Measurements from ENCODE around the gene ART1.

Gene ART1

DNA sequence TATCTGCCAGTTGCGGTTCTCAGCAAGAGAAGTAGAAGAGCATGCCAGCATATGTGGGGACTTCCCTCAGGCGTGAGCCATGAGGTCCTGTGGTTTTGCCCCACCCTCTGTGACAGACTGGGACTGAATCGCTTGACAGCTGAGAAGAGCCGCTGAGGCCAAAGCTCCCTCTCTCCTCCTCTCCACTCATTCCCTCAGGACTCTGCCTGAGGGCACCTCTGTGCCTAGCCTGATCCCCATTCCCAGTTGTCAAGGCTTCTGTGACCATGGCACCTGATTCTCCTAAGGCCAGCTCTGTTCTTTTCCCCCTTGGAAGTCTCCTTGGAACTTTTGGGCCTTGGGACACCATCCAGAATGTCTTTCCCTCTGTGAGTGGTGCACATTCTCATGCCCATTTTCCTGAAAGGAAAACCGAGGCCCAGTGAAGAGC, 30.2 kb upstream of the ART1 start:
- no peaks in the 10 kb centered on the region for H3K9me3 ChIP-seq (ENCODE audit: control insufficient read depth, insufficient read depth, low read length)
- no peaks in the 10 kb centered on the region for H3F3A ChIP-seq (ENCODE audit: control insufficient read depth, insufficient read depth)
- no peak overlapping the region for H3K4me3 ChIP-seq (ENCODE audit: low read length)
- TF ChIP-seq, protein P1, sequence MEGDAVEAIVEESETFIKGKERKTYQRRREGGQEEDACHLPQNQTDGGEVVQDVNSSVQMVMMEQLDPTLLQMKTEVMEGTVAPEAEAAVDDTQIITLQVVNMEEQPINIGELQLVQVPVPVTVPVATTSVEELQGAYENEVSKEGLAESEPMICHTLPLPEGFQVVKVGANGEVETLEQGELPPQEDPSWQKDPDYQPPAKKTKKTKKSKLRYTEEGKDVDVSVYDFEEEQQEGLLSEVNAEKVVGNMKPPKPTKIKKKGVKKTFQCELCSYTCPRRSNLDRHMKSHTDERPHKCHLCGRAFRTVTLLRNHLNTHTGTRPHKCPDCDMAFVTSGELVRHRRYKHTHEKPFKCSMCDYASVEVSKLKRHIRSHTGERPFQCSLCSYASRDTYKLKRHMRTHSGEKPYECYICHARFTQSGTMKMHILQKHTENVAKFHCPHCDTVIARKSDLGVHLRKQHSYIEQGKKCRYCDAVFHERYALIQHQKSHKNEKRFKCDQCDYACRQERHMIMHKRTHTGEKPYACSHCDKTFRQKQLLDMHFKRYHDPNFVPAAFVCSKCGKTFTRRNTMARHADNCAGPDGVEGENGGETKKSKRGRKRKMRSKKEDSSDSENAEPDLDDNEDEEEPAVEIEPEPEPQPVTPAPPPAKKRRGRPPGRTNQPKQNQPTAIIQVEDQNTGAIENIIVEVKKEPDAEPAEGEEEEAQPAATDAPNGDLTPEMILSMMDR (IDR thresholded peaks at IDR 0.05; ENCODE audit: low read depth, low read length, poor library complexity, severe bottlenecking): no peak
- no peak for TF ChIP-seq EZH2phosphoT487 (IDR thresholded peaks at IDR 0.05; ENCODE audit: borderline replicate concordance, low read length)
- H3K4me2 ChIP-seq (ENCODE audit: low read length): no peak overlapping the region
- no peaks in the 10 kb centered on the region; the same call in 1 of the 2 replicates for H3K27me3 ChIP-seq (ENCODE audit: control insufficient read depth, low read length)
- no peaks in the 10 kb centered on the region for H3K36me3 ChIP-seq (ENCODE audit: control insufficient read depth, low read length)
- H4K20me1 ChIP-seq (ENCODE audit: control insufficient read depth, insufficient read depth, low read depth, low read length): no peaks in the 10 kb centered on the region
- H3K79me2 ChIP-seq (ENCODE audit: control insufficient read depth, low read length): no peaks in the 10 kb centered on the region
- no peak overlapping the region for H3K27ac ChIP-seq (ENCODE audit: low read depth, low read length)
- no peaks in the 10 kb centered on the region for H3K9me2 ChIP-seq (replicated peaks; ENCODE audit: control insufficient read depth, low read length)
- H3K4me1 ChIP-seq (ENCODE audit: control insufficient read depth, low read length): no peaks in the 10 kb centered on the region

DNA sequence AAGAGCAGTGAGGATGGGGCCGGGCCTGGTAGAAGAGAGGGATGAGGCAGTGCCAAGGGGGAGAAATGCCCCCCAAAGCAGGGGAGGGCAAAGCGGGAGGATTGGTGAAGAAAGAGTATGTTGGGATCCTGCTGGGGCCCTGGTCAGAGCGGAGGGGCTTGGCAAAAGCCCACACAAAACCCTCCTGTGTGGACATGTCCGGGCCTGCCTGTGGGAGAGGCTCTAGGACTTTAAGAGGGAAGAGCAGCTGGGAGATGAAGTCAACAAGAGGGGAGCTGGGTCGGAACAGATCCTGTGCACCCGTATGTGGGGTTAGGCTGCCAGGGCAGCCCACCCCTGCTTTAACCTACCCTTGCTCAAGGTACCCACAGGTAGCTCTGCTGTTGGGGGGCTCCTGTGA, 28.9 kb upstream of the ART1 start:
- Histone ChIP-seq H3K9me2 (replicated peaks; ENCODE audit: control insufficient read depth, low read length) (no peaks in the 10 kb centered on the region), H3K4me3 (ENCODE audit: low read length) (no peak overlapping the region), H3F3A (ENCODE audit: control insufficient read depth, insufficient read depth) (no peaks in the 10 kb centered on the region), H3K4me1 (ENCODE audit: control insufficient read depth, low read length) (no peaks in the 10 kb centered on the region), H3K27me3 (ENCODE audit: control insufficient read depth, low read length) (no peaks in the 10 kb centered on the region; the same call in 1 of the 2 replicates), H3K4me2 (ENCODE audit: low read length) (no peak overlapping the region), H3K9me3 (ENCODE audit: control insufficient read depth, insufficient read depth, low read length) (no peaks in the 10 kb centered on the region), H3K27ac (ENCODE audit: low read depth, low read length) (no peak overlapping the region), H4K20me1 (ENCODE audit: control insufficient read depth, insufficient read depth, low read depth, low read length) (no peaks in the 10 kb centered on the region), H3K36me3 (ENCODE audit: control insufficient read depth, low read length) (no peaks in the 10 kb centered on the region), H3K79me2 (ENCODE audit: control insufficient read depth, low read length) (no peaks in the 10 kb centered on the region)
- TF ChIP-seq EZH2phosphoT487 (IDR thresholded peaks at IDR 0.05; ENCODE audit: borderline replicate concordance, low read length): no peak
- TF ChIP-seq, protein P1 (IDR thresholded peaks at IDR 0.05; ENCODE audit: low read depth, low read length, poor library complexity, severe bottlenecking): no peak

DNA sequence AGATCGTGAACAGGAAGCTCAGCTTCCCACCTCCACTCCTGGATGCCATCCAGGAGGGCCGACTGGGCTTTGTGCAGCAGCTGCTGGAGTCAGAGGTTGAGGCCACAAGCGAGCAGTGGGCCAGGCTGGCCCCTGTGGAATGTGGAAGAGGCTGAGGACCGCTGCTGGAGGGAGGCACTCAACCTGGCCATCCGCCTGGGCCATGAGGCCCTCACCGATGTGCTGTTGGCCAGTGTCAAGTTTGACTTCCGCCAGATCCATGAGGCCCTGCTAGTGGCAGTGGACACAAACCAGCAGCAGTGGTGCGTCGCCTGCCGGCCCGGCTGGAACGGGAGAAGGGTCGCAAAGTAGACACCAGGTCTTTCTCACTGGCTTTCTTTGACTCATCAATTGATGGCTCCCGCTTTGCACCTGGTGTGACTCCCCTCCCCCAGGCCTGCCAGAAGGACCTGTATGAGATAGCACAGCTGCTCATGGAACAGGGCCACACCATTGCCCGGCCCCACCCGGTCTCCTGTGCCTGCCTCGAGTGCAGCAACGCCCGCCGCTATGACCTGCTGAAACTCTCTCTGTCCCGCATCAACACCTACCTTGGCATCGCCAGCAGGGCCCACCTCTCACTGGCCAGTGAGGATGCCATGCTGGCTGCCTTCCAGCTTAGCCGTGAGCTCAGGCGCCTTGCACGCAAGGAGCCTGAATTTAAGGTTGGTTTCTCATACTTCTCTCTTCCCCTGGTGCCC, 28.0 kb upstream of the ART1 start:
- TF ChIP-seq, protein P1 (IDR thresholded peaks at IDR 0.05; ENCODE audit: low read depth, low read length, poor library complexity, severe bottlenecking): no peak
- TF ChIP-seq EZH2phosphoT487 (IDR thresholded peaks at IDR 0.05; ENCODE audit: borderline replicate concordance, low read length): no peak
- H3K27ac ChIP-seq (ENCODE audit: low read depth, low read length): no peak overlapping the region

More for the DNA sequence above, 28.0 kb upstream of the ART1 start:
- Histone ChIP-seq H3K4me1 (ENCODE audit: control insufficient read depth, low read length) (no peaks in the 10 kb centered on the region), H4K20me1 (ENCODE audit: control insufficient read depth, insufficient read depth, low read depth, low read length) (no peaks in the 10 kb centered on the region), H3K9me2 (replicated peaks; ENCODE audit: control insufficient read depth, low read length) (no peaks in the 10 kb centered on the region), H3F3A (ENCODE audit: control insufficient read depth, insufficient read depth) (no peaks in the 10 kb centered on the region), H3K9me3 (ENCODE audit: control insufficient read depth, insufficient read depth, low read length) (no peaks in the 10 kb centered on the region), H3K36me3 (ENCODE audit: control insufficient read depth, low read length) (no peaks in the 10 kb centered on the region), H3K79me2 (ENCODE audit: control insufficient read depth, low read length) (no peaks in the 10 kb centered on the region), H3K27me3 (ENCODE audit: control insufficient read depth, low read length) (no peaks in the 10 kb centered on the region; the same call in 1 of the 2 replicates), H3K4me2 (ENCODE audit: low read length) (no peak overlapping the region), H3K4me3 (ENCODE audit: low read length) (no peak overlapping the region)

All from DOHH2 (cell line).